WERI-Rb-1 (cell line): ENCODE results near the gene CCDC85C.
A peak's percentile ranks its signal among the peaks of the same experiment; 100 is the strongest.

ENCODE experiments used
- DNase-seq: peaks from one replicate; pipeline ENCODE4 v3.0.0-alpha.2; 2020
- H3K27ac ChIP-seq: fragments of 250-450 bp; sonication (Bioruptor Pico); 2 replicates; pipeline ENCODE4 v1.5.1; 2020; ENCODE audit warnings: mild to moderate bottlenecking, moderate library complexity
- H3K27me3 ChIP-seq: fragments of 250-450 bp; sonication (Bioruptor Pico); 2 replicates; pipeline ENCODE4 v1.5.1; 2021; ENCODE audit warnings: mild to moderate bottlenecking, low read depth, moderate library complexity; ENCODE audit not compliant: insufficient read depth, severe bottlenecking
- H3K36me3 ChIP-seq: fragments of 250-450 bp; sonication (Bioruptor Pico); 2 replicates; pipeline ENCODE4 v1.5.1; 2020; ENCODE audit warnings: mild to moderate bottlenecking, moderate library complexity
- H3K4me3 ChIP-seq: 2 replicates; pipeline ENCODE4 v1.5.1; 2011; ENCODE audit warnings: low read depth, mild to moderate bottlenecking, control low read depth, low read length
- H3K9me3 ChIP-seq: fragments of 250-450 bp; sonication (Bioruptor Pico); 2 replicates; pipeline ENCODE4 v1.5.1; 2021; ENCODE audit warnings: mild to moderate bottlenecking, moderate library complexity; ENCODE audit not compliant: severe bottlenecking
- TF ChIP-seq, protein P1 (sequence below): IDR thresholded peaks from 2 replicates; pipeline ENCODE4 v1.5.1; 2011; ENCODE audit warnings: low read depth, mild to moderate bottlenecking, control low read depth, inconsistent platforms, low read length

CCDC85C gene

DNA sequence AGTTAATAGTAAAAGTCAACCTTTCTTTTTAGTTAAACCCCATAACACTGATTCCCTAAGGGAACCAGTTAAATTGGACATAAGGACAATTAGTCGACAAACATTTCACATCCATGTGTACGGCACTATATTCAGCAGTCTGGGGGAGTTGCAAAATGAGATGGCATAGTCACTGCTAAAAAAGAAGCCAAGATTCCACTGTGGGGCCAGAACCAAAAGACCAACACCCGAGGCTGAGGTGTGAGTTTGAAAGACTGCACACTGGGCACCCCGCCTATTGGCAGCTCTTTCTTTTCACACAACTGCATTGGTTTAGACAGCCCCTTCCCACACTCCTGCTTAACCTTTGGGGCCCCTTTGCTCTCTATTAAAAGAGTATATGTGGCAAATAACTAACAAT lies 140.0 kb downstream of the CCDC85C start:
- Histone ChIP-seq H3K27ac (no peak overlapping the region), H3K9me3 (no peaks in the 10 kb centered on the region), H3K4me3 (no peak overlapping the region), H3K27me3 (no peaks in the 10 kb centered on the region), H3K36me3 (peaks cover 34% of the 10 kb centered on the region)
- TF ChIP-seq, protein P1, sequence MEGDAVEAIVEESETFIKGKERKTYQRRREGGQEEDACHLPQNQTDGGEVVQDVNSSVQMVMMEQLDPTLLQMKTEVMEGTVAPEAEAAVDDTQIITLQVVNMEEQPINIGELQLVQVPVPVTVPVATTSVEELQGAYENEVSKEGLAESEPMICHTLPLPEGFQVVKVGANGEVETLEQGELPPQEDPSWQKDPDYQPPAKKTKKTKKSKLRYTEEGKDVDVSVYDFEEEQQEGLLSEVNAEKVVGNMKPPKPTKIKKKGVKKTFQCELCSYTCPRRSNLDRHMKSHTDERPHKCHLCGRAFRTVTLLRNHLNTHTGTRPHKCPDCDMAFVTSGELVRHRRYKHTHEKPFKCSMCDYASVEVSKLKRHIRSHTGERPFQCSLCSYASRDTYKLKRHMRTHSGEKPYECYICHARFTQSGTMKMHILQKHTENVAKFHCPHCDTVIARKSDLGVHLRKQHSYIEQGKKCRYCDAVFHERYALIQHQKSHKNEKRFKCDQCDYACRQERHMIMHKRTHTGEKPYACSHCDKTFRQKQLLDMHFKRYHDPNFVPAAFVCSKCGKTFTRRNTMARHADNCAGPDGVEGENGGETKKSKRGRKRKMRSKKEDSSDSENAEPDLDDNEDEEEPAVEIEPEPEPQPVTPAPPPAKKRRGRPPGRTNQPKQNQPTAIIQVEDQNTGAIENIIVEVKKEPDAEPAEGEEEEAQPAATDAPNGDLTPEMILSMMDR, result no peak
- DNase-seq, result no peak

DNA sequence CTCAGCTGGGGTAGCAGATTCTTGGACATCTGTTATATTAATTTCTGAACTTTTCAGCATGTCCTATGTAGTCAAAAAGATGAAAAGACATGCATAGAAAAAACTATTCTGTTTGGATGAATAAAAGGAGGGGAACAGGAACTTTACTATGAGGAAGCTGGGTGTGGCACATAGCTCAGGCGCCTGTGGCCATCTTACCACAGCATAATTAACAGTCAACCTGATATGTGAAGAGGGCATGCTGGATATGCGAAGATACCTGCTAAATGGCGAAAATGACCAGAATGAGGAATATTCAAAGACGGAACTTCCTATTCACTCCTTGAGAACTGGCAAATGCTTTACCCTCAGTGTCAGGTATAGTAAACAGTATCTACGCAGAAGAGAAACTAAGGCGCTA lies 141.8 kb downstream of the CCDC85C start:
- H3K27me3 ChIP-seq, result no peaks in the 10 kb centered on the region
- TF ChIP-seq, protein P1, result no peak
- H3K9me3 ChIP-seq, result no peaks in the 10 kb centered on the region
- H3K4me3 ChIP-seq, result no peak overlapping the region
- no peak for DNase-seq
- no peak overlapping the region for H3K27ac ChIP-seq
- H3K36me3 ChIP-seq, result peaks cover 48% of the 10 kb centered on the region

DNA sequence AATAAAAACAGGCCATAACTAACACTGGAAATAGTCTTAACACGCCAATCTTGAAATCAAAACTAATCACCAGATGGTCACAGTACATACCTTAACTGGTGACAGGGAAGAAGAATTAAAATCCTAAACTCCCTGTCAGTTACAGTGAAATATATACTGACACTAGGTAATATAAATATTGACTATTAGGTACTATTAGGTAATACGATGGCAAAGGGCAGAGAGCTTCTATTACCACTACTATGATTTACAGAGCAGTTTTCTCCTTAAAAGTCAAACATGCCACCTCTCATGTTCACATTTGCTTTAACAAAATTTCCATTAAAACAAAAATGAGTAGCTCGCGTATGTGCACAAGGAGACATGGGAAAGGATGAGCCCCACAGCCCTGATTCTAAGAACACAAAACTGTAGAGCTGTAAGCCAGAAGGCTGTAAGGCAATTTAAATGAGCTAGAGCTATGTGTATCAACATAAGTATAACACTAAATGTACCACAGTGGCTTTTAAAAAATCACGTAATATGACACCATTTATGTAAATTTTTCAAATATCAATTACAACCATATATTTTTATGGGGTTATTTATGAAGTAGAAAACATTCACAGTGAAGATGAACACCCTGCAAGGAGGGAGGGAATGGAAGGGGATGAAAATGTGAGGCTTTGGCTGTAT lies 142.5 kb downstream of the CCDC85C start:
- Histone ChIP-seq H3K27ac (no peak overlapping the region), H3K36me3 (peaks cover 53% of the 10 kb centered on the region), H3K27me3 (no peaks in the 10 kb centered on the region), H3K9me3 (no peaks in the 10 kb centered on the region), H3K4me3 (no peak overlapping the region)
- DNase-seq, result no peak
- TF ChIP-seq, protein P1, result no peak

DNA sequence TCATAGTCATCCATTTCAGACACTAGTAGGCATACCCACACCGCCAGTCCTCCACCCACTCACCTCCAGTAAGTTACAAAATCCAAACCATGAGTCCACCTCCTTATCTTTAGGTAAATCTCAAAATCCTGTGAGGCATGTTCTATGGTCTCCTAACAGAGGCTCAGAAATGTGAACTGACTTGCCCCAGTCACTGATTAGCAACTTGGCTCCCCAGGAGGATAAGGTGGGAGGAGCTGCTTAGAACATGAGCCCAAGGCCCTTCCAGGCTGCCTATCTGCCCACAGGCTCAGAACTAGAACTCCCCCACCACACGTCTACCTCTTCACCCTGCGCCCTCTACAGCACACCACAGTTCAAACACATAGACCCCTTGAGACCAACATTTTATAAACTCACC lies 143.2 kb downstream of the CCDC85C start:
- Histone ChIP-seq H3K27ac (no peak overlapping the region), H3K36me3 (peaks cover 55% of the 10 kb centered on the region)
- TF ChIP-seq, protein P1, result peak; percentile 25; the same call in 1 of the 2 replicates

DNA sequence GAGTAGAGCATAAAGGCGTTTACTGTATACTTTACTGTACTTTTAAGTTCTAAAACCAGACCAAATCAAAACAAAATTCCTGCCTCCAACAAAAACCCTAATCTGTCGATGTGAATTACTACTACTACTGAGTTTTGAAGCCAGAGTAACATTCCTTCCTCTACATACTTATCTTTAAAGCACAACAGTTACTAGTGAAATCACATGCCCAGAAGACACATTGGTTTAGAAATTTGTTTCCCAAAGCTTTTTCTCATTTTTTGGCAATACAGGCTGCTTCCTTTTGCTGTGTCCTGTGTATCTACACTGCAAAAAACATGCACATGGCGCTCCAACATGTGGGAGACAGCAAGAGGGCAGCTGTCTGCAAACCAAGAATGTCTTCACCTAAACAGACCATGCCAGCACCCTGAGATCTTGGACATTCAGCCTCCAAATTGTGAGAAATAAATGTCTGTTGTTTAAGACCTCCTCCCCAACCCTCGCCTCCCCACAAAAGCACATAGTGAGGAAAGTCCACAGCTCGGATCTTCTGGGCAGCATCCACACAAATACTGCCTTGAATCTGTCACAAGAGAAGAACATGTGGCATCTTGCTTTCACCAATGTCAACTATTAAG lies 144.4 kb downstream of the CCDC85C start:
- Histone ChIP-seq H3K36me3 (peaks cover 59% of the 10 kb centered on the region), H3K27me3 (no peaks in the 10 kb centered on the region), H3K9me3 (no peaks in the 10 kb centered on the region), H3K27ac (no peak overlapping the region), H3K4me3 (no peak overlapping the region)
- no peak for DNase-seq
- TF ChIP-seq, protein P1, result no peak

More for the DNA sequence above, 143.2 kb downstream of the CCDC85C start:
- Histone ChIP-seq H3K4me3 (no peak overlapping the region), H3K27me3 (no peaks in the 10 kb centered on the region), H3K9me3 (no peaks in the 10 kb centered on the region)
- peak; percentile 41 for DNase-seq
